ENCODE measurements around the gene CELF2.

DNA sequence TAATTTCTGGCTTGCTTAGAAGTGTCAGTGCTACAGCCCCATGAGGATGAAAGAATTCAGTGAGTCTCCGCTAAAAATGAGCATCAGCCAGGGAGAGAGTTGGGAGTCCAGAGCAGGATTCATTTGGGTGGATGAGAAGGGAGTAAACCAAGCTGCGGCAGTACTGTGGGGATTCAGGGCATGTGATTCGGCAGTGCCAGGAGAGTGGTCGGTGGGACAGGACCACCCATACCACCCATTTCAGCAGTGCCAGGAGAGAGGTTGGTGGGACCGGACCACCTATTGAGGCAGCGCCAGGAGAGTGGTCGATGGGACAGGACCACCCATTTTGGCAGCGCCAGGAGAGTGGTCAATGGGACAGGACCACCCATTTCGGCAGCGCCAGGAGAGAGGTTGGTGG lies 144.2 kb downstream of the CELF2 start:
- TF ChIP-seq, protein P1, sequence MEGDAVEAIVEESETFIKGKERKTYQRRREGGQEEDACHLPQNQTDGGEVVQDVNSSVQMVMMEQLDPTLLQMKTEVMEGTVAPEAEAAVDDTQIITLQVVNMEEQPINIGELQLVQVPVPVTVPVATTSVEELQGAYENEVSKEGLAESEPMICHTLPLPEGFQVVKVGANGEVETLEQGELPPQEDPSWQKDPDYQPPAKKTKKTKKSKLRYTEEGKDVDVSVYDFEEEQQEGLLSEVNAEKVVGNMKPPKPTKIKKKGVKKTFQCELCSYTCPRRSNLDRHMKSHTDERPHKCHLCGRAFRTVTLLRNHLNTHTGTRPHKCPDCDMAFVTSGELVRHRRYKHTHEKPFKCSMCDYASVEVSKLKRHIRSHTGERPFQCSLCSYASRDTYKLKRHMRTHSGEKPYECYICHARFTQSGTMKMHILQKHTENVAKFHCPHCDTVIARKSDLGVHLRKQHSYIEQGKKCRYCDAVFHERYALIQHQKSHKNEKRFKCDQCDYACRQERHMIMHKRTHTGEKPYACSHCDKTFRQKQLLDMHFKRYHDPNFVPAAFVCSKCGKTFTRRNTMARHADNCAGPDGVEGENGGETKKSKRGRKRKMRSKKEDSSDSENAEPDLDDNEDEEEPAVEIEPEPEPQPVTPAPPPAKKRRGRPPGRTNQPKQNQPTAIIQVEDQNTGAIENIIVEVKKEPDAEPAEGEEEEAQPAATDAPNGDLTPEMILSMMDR (IDR thresholded peaks at IDR 0.05): no peak
- no peak for TF ChIP-seq EZH2 (IDR thresholded peaks at IDR 0.05)
